H9 (cell line): ENCODE data around the gene RPS19. TPM values are rescaled to one million over a fixed set of nuclear protein-coding genes. Genes with fewer than 3 reads are reported as not detected.

Source experiments
- DNase-seq: peaks from one replicate; pipeline ENCODE4 v3.0.0-alpha.2; 2017
- H2AFZ ChIP-seq: one replicate; pipeline ENCODE4 v1.6.1; 2013; ENCODE audit warnings: mild to moderate bottlenecking, low read length, control low read depth, moderate library complexity
- H2AK5ac ChIP-seq: 2 replicates; pipeline ENCODE4 v1.6.1; 2013; ENCODE audit warnings: low read length, control low read depth, mixed read lengths; ENCODE audit not compliant: insufficient read length
- H2BK120ac ChIP-seq: one replicate; pipeline ENCODE4 v1.6.1; 2013; ENCODE audit warnings: low read depth, mild to moderate bottlenecking, low read length, control low read depth, inconsistent platforms; ENCODE audit not compliant: poor library complexity, severe bottlenecking
- H2BK12ac ChIP-seq: 2 replicates; pipeline ENCODE4 v1.6.1; 2013; ENCODE audit warnings: low read length, control low read depth, mixed read lengths, low read depth; ENCODE audit not compliant: insufficient read length
- H2BK15ac ChIP-seq: 2 replicates; pipeline ENCODE4 v1.6.1; 2013; ENCODE audit warnings: low read depth, low read length, control low read depth
- H2BK20ac ChIP-seq: one replicate; pipeline ENCODE4 v1.6.1; 2013; ENCODE audit warnings: low read depth, mild to moderate bottlenecking, low read length, control low read depth, inconsistent platforms; ENCODE audit not compliant: poor library complexity, severe bottlenecking
- H2BK5ac ChIP-seq: 2 replicates; pipeline ENCODE4 v1.6.1; 2013; ENCODE audit warnings: low read length, control low read depth, mixed read lengths; ENCODE audit not compliant: insufficient read length
- H3K14ac ChIP-seq: 2 replicates; pipeline ENCODE4 v1.6.1; 2013; ENCODE audit warnings: low read length, control low read depth; ENCODE audit not compliant: insufficient read depth
- H3K18ac ChIP-seq: 2 replicates; pipeline ENCODE4 v1.6.1; 2013; ENCODE audit warnings: low read depth, mild to moderate bottlenecking, mixed read lengths, low read length, control low read depth; ENCODE audit not compliant: insufficient read length
- H3K23ac ChIP-seq: 2 replicates; pipeline ENCODE4 v1.6.1; 2013; ENCODE audit warnings: low read length, control low read depth, mixed read lengths, low read depth; ENCODE audit not compliant: insufficient read length
- H3K23me2 ChIP-seq: 2 replicates; pipeline ENCODE4 v1.6.1; 2013; ENCODE audit warnings: low read depth, mild to moderate bottlenecking, mixed read lengths, low read length, control low read depth; ENCODE audit not compliant: insufficient read length, poor library complexity, severe bottlenecking
- H3K27ac ChIP-seq: 2 replicates; pipeline ENCODE4 v1.5.1; 2013; ENCODE audit warnings: low read length, control low read depth, mixed read lengths, low read depth; ENCODE audit not compliant: insufficient read length
- H3K27me3 ChIP-seq: 2 replicates; pipeline ENCODE4 v1.6.1; 2013; ENCODE audit warnings: low read length, control low read depth, inconsistent platforms; ENCODE audit not compliant: insufficient read depth
- H3K4ac ChIP-seq: 2 replicates; pipeline ENCODE4 v1.6.1; 2013; ENCODE audit warnings: low read depth, mild to moderate bottlenecking, control low read depth, inconsistent platforms, low read length, moderate library complexity
- H3K4me1 ChIP-seq: 2 replicates; pipeline ENCODE4 v1.6.1; 2013; ENCODE audit warnings: low read length, control low read depth, inconsistent platforms; ENCODE audit not compliant: insufficient read depth
- H3K4me2 ChIP-seq: 2 replicates; pipeline ENCODE4 v1.6.1; 2013; ENCODE audit warnings: low read length, control low read depth, mixed read lengths; ENCODE audit not compliant: insufficient read length, insufficient read depth
- H3K56ac ChIP-seq: 2 replicates; pipeline ENCODE4 v1.6.1; 2013; ENCODE audit warnings: low read depth, mild to moderate bottlenecking, mixed read lengths, low read length, control low read depth; ENCODE audit not compliant: insufficient read length
- H3K79me1 ChIP-seq: 2 replicates; pipeline ENCODE4 v1.6.1; 2013; ENCODE audit warnings: low read depth, mild to moderate bottlenecking, moderate library complexity, low read length, control low read depth, inconsistent platforms; ENCODE audit not compliant: insufficient read depth, poor library complexity, severe bottlenecking
- H3K79me2 ChIP-seq: 2 replicates; pipeline ENCODE4 v1.6.1; 2013; ENCODE audit warnings: low read length, control low read depth, inconsistent platforms; ENCODE audit not compliant: insufficient read depth
- H3K9ac ChIP-seq: 2 replicates; pipeline ENCODE4 v1.6.1; 2013; ENCODE audit warnings: low read length, control low read depth, mixed read lengths; ENCODE audit not compliant: insufficient read length; ENCODE audit errors: extremely low read depth
- H3K9me3 ChIP-seq: one replicate; pipeline ENCODE4 v1.6.1; 2013; ENCODE audit warnings: low read depth, low read length, inconsistent platforms; ENCODE audit not compliant: control insufficient read depth
- H3T11ph ChIP-seq: one replicate; pipeline ENCODE4 v1.6.1; 2013; ENCODE audit warnings: mild to moderate bottlenecking, low read length, control low read depth, inconsistent platforms
- H4K20me1 ChIP-seq: one replicate; pipeline ENCODE4 v1.6.1; 2013; ENCODE audit not compliant: control insufficient read depth, insufficient read length, insufficient read depth
- H4K5ac ChIP-seq: 2 replicates; pipeline ENCODE4 v1.6.1; 2013; ENCODE audit warnings: low read depth, mild to moderate bottlenecking, mixed read lengths, low read length, control low read depth; ENCODE audit not compliant: insufficient read length
- H4K8ac ChIP-seq: replicated peaks from 2 replicates; pipeline ENCODE4 v1.6.1; 2013; ENCODE audit warnings: low read length, control low read depth, mixed read lengths, low read depth; ENCODE audit not compliant: insufficient read length
- H4K91ac ChIP-seq: 2 replicates; pipeline ENCODE4 v1.6.1; 2013; ENCODE audit warnings: low read depth, mild to moderate bottlenecking, moderate library complexity, mixed read lengths, low read length, control low read depth; ENCODE audit not compliant: insufficient read length
- H3K27ac Mint-ChIP-seq, 3 experiments: 2 replicates in 2 of 3; 3 replicates in 1 of 3; pipeline ENCODE4 v1.8.0; 2020 to 2021; ENCODE audit warnings: mixed read lengths in 3 of 3, mild to moderate bottlenecking in 1 of 3, moderate library complexity in 1 of 3
- H3K27me3 Mint-ChIP-seq: 2 replicates; pipeline ENCODE4 v1.8.0; 2021; ENCODE audit warnings: low read depth, mild to moderate bottlenecking, moderate library complexity, mixed read lengths
- H3K36me3 Mint-ChIP-seq, 3 experiments: 2 replicates in 2 of 3; 3 replicates in 1 of 3; pipeline ENCODE4 v1.8.0; 2020 to 2021; ENCODE audit warnings: low read depth in 3 of 3, mixed read lengths in 3 of 3; ENCODE audit not compliant: insufficient read depth in 1 of 3
- H3K4me1 Mint-ChIP-seq, 2 experiments: 2 replicates each; pipeline ENCODE4 v1.8.0; 2020; ENCODE audit warnings: mixed read lengths in 2 of 2
- H3K4me3 Mint-ChIP-seq, 2 experiments: 2 replicates in 1 of 2; 3 replicates in 1 of 2; pipeline ENCODE4 v1.8.0; 2020 to 2021; ENCODE audit warnings: mild to moderate bottlenecking in 2 of 2, mixed read lengths in 2 of 2, moderate library complexity in 1 of 2
- H3K9me3 Mint-ChIP-seq, 2 experiments: 2 replicates in 1 of 2; 3 replicates in 1 of 2; pipeline ENCODE4 v1.8.0; 2020; ENCODE audit warnings: mild to moderate bottlenecking in 2 of 2, mixed read lengths in 2 of 2, moderate library complexity in 1 of 2
- WGBS: extraction: QIAGEN DNeasy Blood & Tissue Kit; methylation state at CpG from one replicate; pipeline ENCODE4 v1.1.7; 2013; ENCODE audit warnings: missing lambda C conversion rate, low lambda C conversion rate, mixed read lengths; ENCODE audit not compliant: insufficient read length; ENCODE audit errors: extremely low coverage; 5-methylcytosine and 5-hydroxymethylcytosine counted together
- total RNA-seq: library from RNA; stranded (reverse); gene quantifications from 2 replicates; pipeline ENCODE4 v1.2.1, GENCODE V29; 2021
- TF ChIP-seq, protein P1 (sequence below): fragments of 200-600 bp; sonication (generic); conservative IDR thresholded peaks from 3 replicates; pipeline ENCODE4 v1.8.0; 2021; ENCODE audit warnings: antibody characterized with exemption, mild to moderate bottlenecking

RPS19 gene
- total RNA-seq, 1 experiment from 2014 or later, result 3,024 TPM

DNA sequence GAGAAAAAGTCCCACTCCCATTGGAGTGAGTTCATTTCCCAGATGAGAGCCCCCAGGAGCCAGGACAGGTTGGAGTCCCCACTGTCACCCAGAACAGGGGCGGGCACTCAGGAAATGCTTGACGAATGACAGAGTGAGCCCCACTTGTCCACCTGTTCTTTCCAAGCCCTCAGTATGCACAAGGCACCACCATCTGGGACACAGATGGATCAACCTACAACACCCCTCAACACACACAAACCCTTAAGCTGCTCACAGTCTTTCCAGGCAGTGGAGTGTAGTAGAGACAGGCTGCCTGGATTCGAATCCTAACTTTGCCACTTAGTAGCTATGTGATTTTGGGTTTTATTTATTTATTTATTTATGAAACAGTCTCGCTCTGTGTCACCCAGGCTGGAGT lies 30.9 kb downstream of the RPS19 start:
- Histone ChIP-seq H2BK20ac (no peak overlapping the region), H4K20me1 (no peaks in the 10 kb centered on the region), H3K4me2 (no peak overlapping the region), H3K9ac (no peak overlapping the region), H2BK12ac (no peak overlapping the region), H4K8ac (no peak overlapping the region), H2BK120ac (no peak overlapping the region), H2BK15ac (no peak overlapping the region), H3K27ac (no peak overlapping the region), H4K5ac (no peak overlapping the region), H3K27me3 (no peaks in the 10 kb centered on the region), H3K79me1 (no peaks in the 10 kb centered on the region), H3K18ac (no peak overlapping the region), H4K91ac (no peak overlapping the region), H3K4ac (no peak overlapping the region), H3K79me2 (0 out of 2 replicates have a peak, but pooled peaks cover 2% of the 10 kb centered on the region), H3K4me1 (peaks cover 8% of the 10 kb centered on the region), H3K23me2 (no peaks in the 10 kb centered on the region), H3K23ac (no peak overlapping the region), H3K14ac (no peak overlapping the region), H3K56ac (no peak overlapping the region), H3K9me3 (no peaks in the 10 kb centered on the region), H2AFZ (no peak overlapping the region), H2BK5ac (no peak overlapping the region), H3T11ph (no peak overlapping the region), H2AK5ac (no peak overlapping the region)
- WGBS, result no CpG with 5 or more reads among the region's 4 CpGs
- Mint-ChIP-seq H3K4me1 (peaks cover 16 to 43% of the 10 kb centered on the region in 2 experiments), H3K27ac (no peak overlapping the region), H3K4me3 (no peak overlapping the region), H3K27me3 (no peaks in the 10 kb centered on the region; the same call in 1 of the 2 replicates), H3K9me3 (no peaks in the 10 kb centered on the region; a peak in 1 of 5 replicates), H3K36me3 (peaks cover 3 to 31% (median 9%) of the 10 kb centered on the region in 3 experiments; a peak in 5 of 7 replicates)
- no peak for DNase-seq
- TF ChIP-seq, protein P1, sequence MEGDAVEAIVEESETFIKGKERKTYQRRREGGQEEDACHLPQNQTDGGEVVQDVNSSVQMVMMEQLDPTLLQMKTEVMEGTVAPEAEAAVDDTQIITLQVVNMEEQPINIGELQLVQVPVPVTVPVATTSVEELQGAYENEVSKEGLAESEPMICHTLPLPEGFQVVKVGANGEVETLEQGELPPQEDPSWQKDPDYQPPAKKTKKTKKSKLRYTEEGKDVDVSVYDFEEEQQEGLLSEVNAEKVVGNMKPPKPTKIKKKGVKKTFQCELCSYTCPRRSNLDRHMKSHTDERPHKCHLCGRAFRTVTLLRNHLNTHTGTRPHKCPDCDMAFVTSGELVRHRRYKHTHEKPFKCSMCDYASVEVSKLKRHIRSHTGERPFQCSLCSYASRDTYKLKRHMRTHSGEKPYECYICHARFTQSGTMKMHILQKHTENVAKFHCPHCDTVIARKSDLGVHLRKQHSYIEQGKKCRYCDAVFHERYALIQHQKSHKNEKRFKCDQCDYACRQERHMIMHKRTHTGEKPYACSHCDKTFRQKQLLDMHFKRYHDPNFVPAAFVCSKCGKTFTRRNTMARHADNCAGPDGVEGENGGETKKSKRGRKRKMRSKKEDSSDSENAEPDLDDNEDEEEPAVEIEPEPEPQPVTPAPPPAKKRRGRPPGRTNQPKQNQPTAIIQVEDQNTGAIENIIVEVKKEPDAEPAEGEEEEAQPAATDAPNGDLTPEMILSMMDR, result no peak
